ENCODE data around the gene ANTXRL. TPM values are rescaled to one million over a fixed set of nuclear protein-coding genes. Genes with fewer than 3 reads are reported as not detected.
A peak's percentile ranks its signal among the peaks of the same experiment; 100 is the strongest.
"Not testable (repeated sequence)": the region's sequence is repeated elsewhere in the genome, so short reads cannot be mapped to it uniquely, and the experiment has no call there.

The ANTXRL gene
- total RNA-seq, 1 experiment from 2014 or later = not detected

- DNase-seq (ENCODE audit: extremely low read depth, low read depth) = no peak
These were observed 32.8 kb upstream of the ANTXRL start for GRCh38 chr10:46254007-46254383.

- DNase-seq (ENCODE audit: extremely low read depth, low read depth) = no peak
These were observed 32.3 kb upstream of the ANTXRL start for GRCh38 chr10:46254467-46254866.

DNA sequence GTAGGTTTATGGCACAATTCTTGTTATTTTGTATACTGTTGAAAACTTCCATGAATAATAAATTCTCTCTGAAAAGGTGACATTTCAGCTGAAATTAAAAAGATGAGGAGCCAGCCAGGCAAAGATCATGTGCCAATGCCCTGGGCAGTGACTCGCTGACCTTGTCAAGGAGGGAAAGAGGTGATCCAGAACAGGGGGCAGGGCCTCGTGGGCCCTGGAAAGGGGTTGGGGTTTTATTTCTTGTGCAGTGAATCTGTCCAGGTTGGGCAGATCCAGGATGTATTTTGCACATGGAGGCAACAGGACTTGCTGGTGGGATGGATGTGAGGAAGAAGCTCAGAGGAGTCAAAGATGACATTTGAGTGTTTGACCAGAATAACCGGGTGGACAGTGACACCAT lies 31.6 kb upstream of the ANTXRL start:
- DNase-seq (ENCODE audit: extremely low read depth, low read depth) = not testable (repeated sequence)

DNA sequence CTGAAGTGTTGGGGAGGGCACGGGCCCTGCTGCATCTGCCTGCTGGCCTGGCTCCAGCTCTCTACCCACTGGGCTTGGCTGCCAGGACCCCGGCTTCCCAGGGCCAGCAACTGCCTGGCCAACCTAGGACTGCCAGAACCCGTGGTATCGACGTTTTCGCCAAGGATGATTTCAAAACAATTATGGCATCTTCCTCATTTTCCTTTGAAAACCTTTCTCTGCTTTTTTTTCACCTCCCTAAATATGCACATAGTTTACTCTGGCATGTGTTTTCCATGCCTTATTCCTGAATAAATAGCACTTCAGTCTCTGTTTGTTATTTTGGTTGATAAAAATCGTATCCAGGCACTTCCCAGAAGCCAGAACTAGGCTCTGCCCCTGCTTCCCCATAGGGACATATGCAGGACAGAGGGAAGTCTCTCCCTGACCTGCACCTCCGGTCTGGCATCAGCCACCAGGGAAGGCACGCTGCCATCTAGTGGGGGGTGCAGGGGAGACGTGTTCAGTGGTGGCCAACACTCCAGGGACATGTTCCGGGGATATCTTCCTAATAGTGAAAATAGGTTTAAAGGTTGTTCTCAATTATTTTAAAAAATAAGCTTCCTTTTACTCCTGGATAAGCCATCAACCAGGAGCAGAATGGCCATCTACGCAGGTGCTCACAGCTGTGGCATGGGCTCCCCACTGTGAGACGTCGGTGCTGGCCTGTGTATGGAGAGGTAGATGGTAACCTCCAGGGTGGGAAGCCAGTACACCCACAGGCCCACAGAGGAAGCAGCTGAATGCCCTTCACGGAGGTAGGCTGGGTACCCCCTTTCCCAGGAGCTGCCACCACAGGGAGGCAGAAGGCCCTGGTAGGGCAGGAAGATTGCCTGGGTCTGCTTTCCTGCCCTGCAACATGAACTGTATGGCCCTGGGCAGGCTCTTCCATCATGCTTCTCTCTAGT lies 30.7 kb upstream of the ANTXRL start:
- DNase-seq (ENCODE audit: extremely low read depth, low read depth) = peak; percentile 40

GRCh38 chr10:46257099-46257498 lies 29.7 kb upstream of the ANTXRL start:
- no peak for DNase-seq (ENCODE audit: extremely low read depth, low read depth)

GRCh38 chr10:46262906-46263560 lies 23.8 kb upstream of the ANTXRL start:
- not testable (repeated sequence) for DNase-seq (ENCODE audit: extremely low read depth, low read depth)

DNA sequence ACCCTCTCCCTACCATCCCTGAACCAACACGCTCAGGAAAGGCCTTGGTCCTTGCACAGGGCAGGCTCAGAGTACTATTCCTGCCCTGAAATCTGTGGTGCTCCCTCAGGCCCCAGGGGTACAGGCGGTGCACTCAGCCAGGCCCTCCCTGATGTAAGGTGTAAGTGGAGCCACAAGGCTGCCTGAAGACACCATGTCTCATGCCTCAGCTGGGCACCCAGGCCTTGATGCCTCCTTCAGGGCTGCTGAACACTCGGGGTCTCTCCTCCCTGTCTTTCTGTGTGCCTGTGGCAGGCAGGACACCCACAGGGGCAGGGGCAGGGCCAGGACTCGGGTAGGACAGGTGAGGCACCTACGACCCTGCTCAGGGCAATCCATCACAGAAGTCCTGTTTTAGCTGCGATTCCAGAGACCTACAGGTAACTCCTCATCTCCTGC lies 22.9 kb upstream of the ANTXRL start:
- DNase-seq (ENCODE audit: extremely low read depth, low read depth) = no peak

GRCh38 chr10:46264336-46264735 lies 22.5 kb upstream of the ANTXRL start:
- no peak for DNase-seq (ENCODE audit: extremely low read depth, low read depth)

- DNase-seq (ENCODE audit: extremely low read depth, low read depth) = no peak
These were observed 21.9 kb upstream of the ANTXRL start for GRCh38 chr10:46264737-46265368.

- not testable (repeated sequence) for DNase-seq (ENCODE audit: extremely low read depth, low read depth)
These were observed 21.1 kb upstream of the ANTXRL start for GRCh38 chr10:46265566-46266305.

GRCh38 chr10:46266306-46266985 lies 20.4 kb upstream of the ANTXRL start:
- DNase-seq (ENCODE audit: extremely low read depth, low read depth) = no peak

DNA sequence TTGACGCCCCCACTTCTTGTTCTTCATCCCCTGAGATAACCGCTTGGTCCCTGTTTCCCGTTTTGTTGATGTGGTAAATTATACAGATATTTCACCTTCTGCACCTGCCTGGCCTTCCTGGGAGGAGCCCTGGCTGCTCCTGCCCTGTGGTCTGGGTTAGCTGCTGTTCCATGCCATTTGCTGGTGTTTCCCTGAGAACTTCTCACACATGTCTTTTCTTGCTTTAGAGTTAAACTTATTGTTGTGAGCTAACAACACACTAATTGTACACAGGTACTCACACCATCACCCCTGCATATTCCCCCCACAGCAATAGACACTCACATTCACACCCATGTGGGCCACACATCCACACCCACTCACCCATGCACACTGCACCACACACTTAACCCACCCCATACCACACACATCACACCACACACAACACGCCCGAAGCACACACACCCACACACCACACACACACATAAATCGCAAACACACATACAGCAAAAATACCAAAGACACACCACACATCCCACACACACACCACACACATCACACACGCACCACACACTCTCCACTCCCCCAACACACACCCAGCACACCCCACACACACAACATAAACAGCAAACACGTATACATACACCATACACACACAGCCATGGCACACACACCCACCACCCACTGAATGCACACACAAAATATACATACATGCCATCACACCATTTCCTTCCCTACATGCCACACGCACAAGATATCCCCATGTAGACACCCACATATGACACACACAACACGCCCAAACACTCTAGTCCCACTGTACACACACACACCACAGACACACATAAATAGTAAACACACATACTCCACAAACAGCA lies 19.4 kb upstream of the ANTXRL start:
- DNase-seq (ENCODE audit: extremely low read depth, low read depth) = no peak

- DNase-seq (ENCODE audit: extremely low read depth, low read depth) = no peak
These were observed 18.5 kb upstream of the ANTXRL start for GRCh38 chr10:46268076-46268881.

GRCh38 chr10:46269554-46270053 lies 17.2 kb upstream of the ANTXRL start:
- not testable (repeated sequence) for DNase-seq (ENCODE audit: extremely low read depth, low read depth)

GRCh38 chr10:46270086-46270811 lies 16.5 kb upstream of the ANTXRL start:
- DNase-seq (ENCODE audit: extremely low read depth, low read depth) = no peak

DNA sequence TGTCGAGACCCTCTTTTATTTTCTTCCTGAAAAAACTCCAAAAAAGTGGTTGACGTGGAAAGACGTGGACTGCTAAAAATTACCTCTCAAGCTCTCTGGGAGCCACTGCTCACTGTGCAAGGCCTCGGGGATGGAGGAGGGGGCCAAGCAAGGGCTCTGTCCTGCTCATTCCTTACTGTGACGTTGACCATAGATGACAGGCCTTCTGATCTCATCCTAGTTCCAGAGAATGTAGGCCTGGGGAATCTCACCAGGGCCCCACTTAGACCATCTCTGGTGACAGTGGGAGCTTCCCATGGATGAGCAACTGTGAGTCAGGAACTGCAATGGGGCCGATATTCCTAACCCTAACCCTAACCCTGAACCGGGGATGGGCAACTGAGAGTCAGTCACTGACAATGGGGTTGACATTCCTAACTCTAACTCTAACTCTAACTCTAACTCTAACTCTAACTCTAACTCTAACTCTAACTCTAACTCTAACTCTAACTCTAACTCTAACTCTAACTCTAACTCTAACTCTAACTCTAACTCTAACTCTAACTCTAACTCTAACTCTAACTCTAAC lies 15.8 kb upstream of the ANTXRL start:
- DNase-seq (ENCODE audit: extremely low read depth, low read depth) = not testable (repeated sequence)
